IMR-90 (cell line): ENCODE data around the gene GALK1. TPM values are rescaled to one million over a fixed set of nuclear protein-coding genes. Genes with fewer than 3 reads are reported as not detected.
"Not testable (repeated sequence)": the region's sequence is repeated elsewhere in the genome, so short reads cannot be mapped to it uniquely, and the experiment has no call there.

ENCODE experiments used
- ATAC-seq: fragments of 200-7000 bp; cut with Tn5 transposase; 2 replicates; pipeline ENCODE4 v1.9.1; 2020; ENCODE audit warnings: low read depth, mild to moderate bottlenecking, moderate library complexity
- BruUV-seq: library from RNA; stranded (reverse); fragments of 400-500 nt; replicated peaks from 2 replicates; lab custom pipeline; 2021; lab: Mats Ljungman, UMichigan
- CTCF ChIA-PET: fragments of 300-600 bp; formaldehyde crosslinking; extraction: SDS; loops from one replicate; lab custom pipeline; 2021; ENCODE audit warnings: antibody characterized with exemption; lab: Yijun Ruan, JAX
- POLR2A ChIA-PET: fragments of 300-600 bp; sonication (Branson Sonifier 250); formaldehyde crosslinking; loops from one replicate; lab custom pipeline; 2022; ENCODE audit warnings: antibody characterized with exemption; ENCODE audit not compliant: unreplicated experiment; lab: Charles Lee
- DNase-seq: peaks from one replicate; pipeline ENCODE4 v3.0.0; 2013
- H2AFZ ChIP-seq: replicated peaks from 2 replicates; pipeline ENCODE3; 2013; ENCODE audit warnings: low read length, mild to moderate bottlenecking; ENCODE audit not compliant: poor library complexity
- H2AK5ac ChIP-seq: 2 replicates; pipeline ENCODE4 v1.6.1; 2013; ENCODE audit warnings: low read depth, low read length, inconsistent platforms
- H2AK9ac ChIP-seq: replicated peaks from 2 replicates; pipeline ENCODE3; 2013; ENCODE audit warnings: mild to moderate bottlenecking, low read depth, low read length, moderate library complexity; ENCODE audit not compliant: poor library complexity
- H2BK120ac ChIP-seq: 2 replicates; pipeline ENCODE4 v1.6.1; 2013; ENCODE audit warnings: low read depth, low read length, inconsistent platforms
- H2BK15ac ChIP-seq: 3 replicates; pipeline ENCODE4 v1.6.1; 2013; ENCODE audit warnings: low read depth, low read length, inconsistent platforms
- H2BK20ac ChIP-seq: 2 replicates; pipeline ENCODE4 v1.6.1; 2013; ENCODE audit warnings: low read depth, mild to moderate bottlenecking, inconsistent platforms, low read length, moderate library complexity
- H2BK5ac ChIP-seq: 2 replicates; pipeline ENCODE4 v1.6.1; 2013; ENCODE audit warnings: mild to moderate bottlenecking, low read depth, low read length, inconsistent platforms; ENCODE audit not compliant: poor library complexity, severe bottlenecking
- H3K14ac ChIP-seq: replicated peaks from 2 replicates; pipeline ENCODE4 v1.6.1; 2013; ENCODE audit warnings: low read depth, low read length, inconsistent platforms
- H3K18ac ChIP-seq: 2 replicates; pipeline ENCODE4 v1.6.1; 2013; ENCODE audit warnings: low read depth, low read length, control low read depth
- H3K23ac ChIP-seq: 2 replicates; pipeline ENCODE4 v1.6.1; 2013; ENCODE audit warnings: low read depth, low read length, inconsistent platforms
- H3K27ac ChIP-seq: 2 replicates; pipeline ENCODE4 v1.5.1; 2013; ENCODE audit warnings: mild to moderate bottlenecking, control low read depth, low read length; ENCODE audit not compliant: insufficient read depth
- H3K27me3 ChIP-seq: 2 replicates; pipeline ENCODE4 v1.6.1; 2013; ENCODE audit warnings: low read length; ENCODE audit not compliant: control insufficient read depth, insufficient read depth
- H3K36me3 ChIP-seq: 2 replicates; pipeline ENCODE4 v1.6.1; 2013; ENCODE audit warnings: low read length, mixed read lengths; ENCODE audit not compliant: control insufficient read depth, insufficient read depth
- H3K4ac ChIP-seq: 2 replicates; pipeline ENCODE4 v1.6.1; 2013; ENCODE audit warnings: low read depth, low read length, inconsistent platforms
- H3K4me1 ChIP-seq: 2 replicates; pipeline ENCODE4 v1.6.1; 2013; ENCODE audit warnings: low read length, mixed read lengths; ENCODE audit not compliant: control insufficient read depth, insufficient read depth
- H3K4me2 ChIP-seq: 2 replicates; pipeline ENCODE4 v1.6.1; 2013; ENCODE audit warnings: low read depth, mild to moderate bottlenecking, control low read depth, low read length, moderate library complexity
- H3K4me3 ChIP-seq: 2 replicates; pipeline ENCODE4 v1.5.1; 2013; ENCODE audit warnings: low read depth, mild to moderate bottlenecking, control low read depth, low read length, moderate library complexity; ENCODE audit not compliant: insufficient read depth
- H3K56ac ChIP-seq: 2 replicates; pipeline ENCODE4 v1.6.1; 2013; ENCODE audit warnings: low read length, inconsistent platforms; ENCODE audit not compliant: insufficient read depth; ENCODE audit errors: extremely low read depth
- H3K79me1 ChIP-seq, 2 experiments: 2 replicates each; pipeline ENCODE4 v1.6.1; 2013; ENCODE audit warnings: low read length in 2 of 2, inconsistent platforms in 1 of 2, low read depth in 1 of 2
- H3K9ac ChIP-seq: 2 replicates; pipeline ENCODE4 v1.6.1; 2013; ENCODE audit warnings: low read depth, low read length, control low read depth
- H3K9me1 ChIP-seq: 2 replicates; pipeline ENCODE4 v1.6.1; 2013; ENCODE audit warnings: low read length, inconsistent platforms; ENCODE audit not compliant: insufficient read depth
- H3K9me3 ChIP-seq: 2 replicates; pipeline ENCODE4 v1.6.1; 2013; ENCODE audit warnings: low read length; ENCODE audit not compliant: control insufficient read depth, insufficient read depth
- H4K20me1 ChIP-seq: 2 replicates; pipeline ENCODE4 v1.6.1; 2013; ENCODE audit warnings: low read length, inconsistent platforms; ENCODE audit not compliant: insufficient read depth
- H4K5ac ChIP-seq: 2 replicates; pipeline ENCODE4 v1.6.1; 2013; ENCODE audit warnings: mild to moderate bottlenecking, low read depth, low read length, control low read depth
- H4K8ac ChIP-seq, 2 experiments: 2 replicates each; pipeline ENCODE4 v1.6.1; 2013; ENCODE audit warnings: low read depth in 2 of 2, low read length in 2 of 2, control low read depth in 1 of 2, inconsistent platforms in 1 of 2
- H4K91ac ChIP-seq: 2 replicates; pipeline ENCODE4 v1.6.1; 2013; ENCODE audit warnings: low read depth, low read length, inconsistent platforms; ENCODE audit not compliant: insufficient read depth
- CEBPB ChIP-seq: IDR thresholded peaks from 2 replicates; pipeline ENCODE4 v1.6.1; 2012; ENCODE audit warnings: low read depth, low read length, improper control_type of control experiment
- CTCF ChIP-seq: conservative IDR thresholded peaks from 2 replicates; pipeline ENCODE4 v1.5.1; 2012; ENCODE audit warnings: mild to moderate bottlenecking, low read depth, low read length, improper control_type of control experiment
- SMC3 ChIP-seq: fragments of 150-350 bp; IDR thresholded peaks from 2 replicates; pipeline ENCODE4 v1.6.1; 2016; ENCODE audit warnings: low read depth, mild to moderate bottlenecking, antibody characterized with exemption, low read length, moderate library complexity
- WGBS, 2 experiments: methylation state at CpG; one replicate each; pipeline versions ENCODE4 v1.1.5 to v1.1.7; 2013; ENCODE audit warnings: missing lambda C conversion rate in 2 of 2; ENCODE audit not compliant: insufficient read length in 1 of 2; ENCODE audit errors: extremely low coverage in 2 of 2; 5-methylcytosine and 5-hydroxymethylcytosine counted together
- dilution Hi-C: fragments of 300-500 bp; cut with HindIII; formaldehyde crosslinking; loops from one replicate; pipeline ENCODE4 v1.14.3; 2018; ENCODE audit warnings: low sequenced_read_pairs; ENCODE audit not compliant: unreplicated experiment
- in situ Hi-C: fragments of 300-500 bp; cut with MboI; formaldehyde crosslinking; loops from 3 replicates; pipeline ENCODE4 v1.14.3; 2019; ENCODE audit warnings: low sequenced_read_pairs, inconsistent platforms, mixed read lengths
- intact Hi-C: fragments of 100-400 bp; cut with micrococcal nuclease; formaldehyde crosslinking; loops from 2 replicates; pipeline ENCODE4 v1.10.0; 2022
- polyA plus RNA-seq, 3 experiments: library from polyadenylated mRNA; depleted of rRNA; stranded (reverse); fragments of >200 nt; gene quantifications; 2 replicates each; pipeline ENCODE4 v1.2.3, GENCODE V29; 2012; ENCODE audit warnings: low replicate concordance in 1 of 3
- total RNA-seq: library from RNA; depleted of rRNA; stranded (reverse); fragments of >200 nt; gene quantifications from 2 replicates; pipeline ENCODE4 v1.2.3, GENCODE V29; 2012

GALK1 gene
- total and polyA plus RNA-seq, 2 of the 4 experiments (the other 2 are of a cell fraction) = 19.9 to 21.9 TPM

- TF ChIP-seq CTCF (no peak), CEBPB (no peak), SMC3 (no peak)
These were observed 2.3 kb downstream of the GALK1 start (continued) for GRCh38 chr17:75762513-75763268.

- H3K23ac ChIP-seq, H2AK5ac ChIP-seq, H4K91ac ChIP-seq, intact Hi-C loops, H2BK120ac ChIP-seq, H4K5ac ChIP-seq, H3K4me3 ChIP-seq, H2BK5ac ChIP-seq, DNase-seq, H3K56ac ChIP-seq, H3K4ac ChIP-seq, H3K4me2 ChIP-seq, in situ Hi-C loops, H2AK9ac ChIP-seq, H3K27me3 ChIP-seq, H2BK15ac ChIP-seq, H2BK20ac ChIP-seq, H3K9me3 ChIP-seq, H3K18ac ChIP-seq, H4K20me1 ChIP-seq, BruUV-seq, H3K27ac ChIP-seq, H3K36me3 ChIP-seq, H3K4me1 ChIP-seq, H3K14ac ChIP-seq, dilution Hi-C loops, H3K9ac ChIP-seq, H3K9me1 ChIP-seq, H2AFZ ChIP-seq, H4K8ac ChIP-seq, ATAC-seq: not testable (repeated sequence)
- peaks cover 5 to 12% of the 10 kb centered on the region in 2 experiments; a peak in 3 of 4 replicates for H3K79me1 ChIP-seq
- CTCF ChIA-PET = interaction anchor here (1.0 kb wide), 1 partner anchor 10 kb away, joined by 4 read pairs; no protein-coding TSS in a partner anchor
- POLR2A ChIA-PET = interaction anchor here (0.7 kb wide), 1 partner anchor 20 kb away, joined by 3 read pairs; no protein-coding TSS in a partner anchor
- 83% methylated on average over 1 of the region's 6 CpGs; no CpG with 5 or more reads in 1 of the 2 experiments for WGBS, 2 experiments
These were observed 4.9 kb downstream of the GALK1 start for GRCh38 chr17:75759978-75760640.
